Liver (tissue), 9 donors: ENCODE data around the gene SLC15A2. TPM values are rescaled to one million over a fixed set of nuclear protein-coding genes. Genes with fewer than 3 reads are reported as not detected.

Experiments used
- DNase-seq: peaks from one replicate; pipeline ENCODE4 v3.0.0-alpha.2; 2017; ENCODE audit warnings: low spot score
- H3K27ac ChIP-seq, 2 donors: one replicate each; pipeline ENCODE4 v1.7.0; 2013; ENCODE audit warnings: inconsistent platforms in 2 of 2, low read length in 2 of 2, control low read depth in 1 of 2, low read depth in 1 of 2, mild to moderate bottlenecking in 1 of 2
- H3K27me3 ChIP-seq, 4 donors: one replicate each; pipeline versions ENCODE4 v1.6.1 to v1.7.0; 2013; ENCODE audit warnings: low read length in 3 of 4, inconsistent platforms in 1 of 4, mild to moderate bottlenecking in 1 of 4, moderate library complexity in 1 of 4; ENCODE audit not compliant: control insufficient read depth in 4 of 4, insufficient read depth in 4 of 4
- H3K36me3 ChIP-seq, 4 donors: one replicate each; pipeline versions ENCODE4 v1.6.1 to v1.7.0; 2013; ENCODE audit warnings: low read length in 3 of 4, mild to moderate bottlenecking in 3 of 4, low read depth in 1 of 4, moderate library complexity in 1 of 4; ENCODE audit not compliant: control insufficient read depth in 4 of 4, insufficient read depth in 3 of 4
- H3K4me1 ChIP-seq, 4 donors: one replicate each; pipeline versions ENCODE4 v1.6.1 to v1.7.0; 2013; ENCODE audit warnings: low read length in 3 of 4, mild to moderate bottlenecking in 3 of 4, moderate library complexity in 1 of 4; ENCODE audit not compliant: control insufficient read depth in 4 of 4, insufficient read depth in 4 of 4
- H3K4me3 ChIP-seq, 3 donors: one replicate each; pipeline versions ENCODE4 v1.6.1 to v1.7.0; 2013; ENCODE audit warnings: low read length in 3 of 3, control low read depth in 1 of 3, low read depth in 1 of 3, mild to moderate bottlenecking in 1 of 3
- H3K9ac ChIP-seq, 2 donors: one replicate each; pipeline ENCODE4 v1.7.0; 2013; ENCODE audit warnings: low read length in 2 of 2, mild to moderate bottlenecking in 2 of 2, moderate library complexity in 2 of 2, control low read depth in 1 of 2, low read depth in 1 of 2
- H3K9me3 ChIP-seq, 4 donors: one replicate each; pipeline versions ENCODE4 v1.6.1 to v1.7.0; 2013; ENCODE audit warnings: low read length in 3 of 4; ENCODE audit not compliant: control insufficient read depth in 4 of 4
- ATF3 ChIP-seq: IDR thresholded peaks from 2 replicates; pipeline ENCODE4 v1.6.1; 2016; ENCODE audit warnings: antibody characterized with exemption
- CTCF ChIP-seq: fragments of 150-350 bp; IDR thresholded peaks from 2 replicates; pipeline ENCODE4 v1.5.1; 2017; ENCODE audit warnings: improper control_type of control experiment, low read depth, low read length; ENCODE audit not compliant: missing input control
- EGR1 ChIP-seq, 2 donors: IDR thresholded peaks; 2 replicates each; pipeline ENCODE4 v1.6.1; 2016 to 2018; ENCODE audit warnings: antibody characterized with exemption in 2 of 2, low read depth in 2 of 2
- FOXA1 ChIP-seq: IDR thresholded peaks from 2 replicates; pipeline ENCODE4 v1.6.1; 2016; ENCODE audit warnings: antibody characterized with exemption
- FOXA2 ChIP-seq: IDR thresholded peaks from 2 replicates; pipeline ENCODE4 v1.6.1; 2016; ENCODE audit warnings: antibody characterized with exemption
- GABPA ChIP-seq, 2 donors: IDR thresholded peaks in 1 of 2; conservative IDR thresholded peaks in 1 of 2; 2 replicates each; pipeline ENCODE4 v1.6.1; 2016; ENCODE audit warnings: antibody characterized with exemption in 2 of 2, mild to moderate bottlenecking in 1 of 2, moderate library complexity in 1 of 2
- HNF4A ChIP-seq, 2 donors: conservative IDR thresholded peaks; 2 replicates each; pipeline ENCODE4 v1.6.1; 2016; ENCODE audit warnings: antibody characterized with exemption in 2 of 2, mild to moderate bottlenecking in 2 of 2
- HNF4G ChIP-seq: IDR thresholded peaks from 2 replicates; pipeline ENCODE4 v1.6.1; 2016; ENCODE audit warnings: antibody characterized with exemption
- JUND ChIP-seq, 2 donors: IDR thresholded peaks; 2 replicates each; pipeline ENCODE4 v1.6.1; 2016; ENCODE audit warnings: antibody characterized with exemption in 2 of 2
- MAX ChIP-seq: IDR thresholded peaks from 2 replicates; pipeline ENCODE4 v1.6.1; 2016; ENCODE audit warnings: antibody characterized with exemption
- RAD21 ChIP-seq, 2 donors: IDR thresholded peaks; 2 replicates each; pipeline ENCODE4 v1.6.1; 2016; ENCODE audit warnings: antibody characterized with exemption in 2 of 2, mild to moderate bottlenecking in 2 of 2
- REST ChIP-seq: IDR thresholded peaks from 2 replicates; pipeline ENCODE4 v1.6.1; 2016; ENCODE audit warnings: antibody characterized with exemption, mild to moderate bottlenecking
- RXRA ChIP-seq, 2 donors: IDR thresholded peaks; 2 replicates each; pipeline ENCODE4 v1.6.1; 2017 to 2018; ENCODE audit warnings: antibody characterized with exemption in 2 of 2, mild to moderate bottlenecking in 1 of 2
- SP1 ChIP-seq: IDR thresholded peaks from 2 replicates; pipeline ENCODE4 v1.6.1; 2018; ENCODE audit warnings: antibody characterized with exemption, mild to moderate bottlenecking
- TAF1 ChIP-seq: conservative IDR thresholded peaks from 2 replicates; pipeline ENCODE4 v1.6.1; 2016; ENCODE audit warnings: antibody characterized with exemption, mild to moderate bottlenecking
- YY1 ChIP-seq: IDR thresholded peaks from 2 replicates; pipeline ENCODE4 v1.6.1; 2016; ENCODE audit warnings: antibody characterized with exemption, mild to moderate bottlenecking
- ZBTB33 ChIP-seq: IDR thresholded peaks from 2 replicates; pipeline ENCODE4 v1.6.1; 2016; ENCODE audit warnings: antibody characterized with exemption
- WGBS: extraction: QIAGEN DNeasy Blood & Tissue Kit; methylation state at CpG from one replicate; pipeline ENCODE4 v1.1.7; 2013; 5-methylcytosine and 5-hydroxymethylcytosine counted together
- polyA plus RNA-seq, 2 donors: library from polyadenylated mRNA; stranded (reverse) in 1 of 2; unstranded in 1 of 2; fragments of 200-250 nt in 1 of 2; fragments of >200 nt in 1 of 2; fragmentation: Nextera tagmentation in 1 of 2; extraction: Ambion mirVana in 1 of 2; gene quantifications; one replicate each; pipeline versions ENCODE4 v1.2.1 to v1.2.3, GENCODE V29; 2013 to 2015
- total RNA-seq, 2 donors: library from RNA; depleted of rRNA; stranded (reverse); fragments of >200 nt; gene quantifications; one replicate each; pipeline ENCODE4 v1.2.3, GENCODE V29; 2014
- donor health status: healthy.
- donor health status: healthy.
- donor health status: healthy.
- donor health status: healthy.
- donor health status: healthy.

The SLC15A2 gene
- total and polyA plus RNA-seq, 4 donors = 0.20 to 2.3 (median 0.56) TPM

GRCh38 chr3:121969631-121970030 is 75.4 kb downstream of the SLC15A2 start:
- DNase-seq = no peak
- no peak for TF ChIP-seq RAD21 (IDR thresholded peaks at IDR 0.05)
- no peak for TF ChIP-seq JUND (IDR thresholded peaks at IDR 0.05)
- TF ChIP-seq REST = no peak
- TF ChIP-seq ZBTB33 = no peak
- no peak for TF ChIP-seq CTCF
- TF ChIP-seq HNF4G = no peak
- no peak for TF ChIP-seq GABPA (IDR thresholded peaks at IDR 0.05 in 1 of 2, conservative IDR thresholded peaks at IDR 0.05 in 1 of 2)
- Histone ChIP-seq H3K9ac (no peak overlapping the region), H3K9me3 (peaks cover 0 to under 1% (median 0%) of the 10 kb centered on the region in 4 donors), H3K36me3 (no peaks in the 10 kb centered on the region), H3K4me1 (no peaks in the 10 kb centered on the region), H3K27me3 (no peaks in the 10 kb centered on the region), H3K27ac (no peak overlapping the region), H3K4me3 (no peak overlapping the region)
- 89% methylated on average over 2 of the region's 2 CpGs for WGBS

- H3K27me3 ChIP-seq = no peaks in the 10 kb centered on the region
- WGBS = 80% methylated on average over 1 of the region's 1 CpG
- no peaks in the 10 kb centered on the region for H3K4me1 ChIP-seq
- no peak for DNase-seq
- no peak overlapping the region for H3K4me3 ChIP-seq
- no peak overlapping the region for H3K27ac ChIP-seq
- H3K9ac ChIP-seq = no peak overlapping the region
- H3K36me3 ChIP-seq = no peaks in the 10 kb centered on the region
- TF ChIP-seq FOXA1 (no peak), RXRA (IDR thresholded peaks at IDR 0.05) (no peak), EGR1 (IDR thresholded peaks at IDR 0.05; ENCODE audit: low read depth in 2 of 2) (no peak), ZBTB33 (no peak), TAF1 (no peak), ATF3 (no peak), HNF4G (no peak), RAD21 (IDR thresholded peaks at IDR 0.05) (no peak), JUND (IDR thresholded peaks at IDR 0.05) (no peak), GABPA (IDR thresholded peaks at IDR 0.05 in 1 of 2, conservative IDR thresholded peaks at IDR 0.05 in 1 of 2) (no peak), SP1 (no peak), CTCF (no peak), YY1 (no peak), MAX (no peak), HNF4A (conservative IDR thresholded peaks at IDR 0.05) (no peak), FOXA2 (no peak)
- H3K9me3 ChIP-seq = peaks cover 0 to 3% (median 0%) of the 10 kb centered on the region in 4 donors
Measured at GRCh38 chr3:121970047-121970446, 75.8 kb downstream of the SLC15A2 start.
